Neuronal stem cell (in vitro differentiated cells): ENCODE measurements around the gene RAB1A.

Experiments
- DNase-seq: peaks from one replicate; pipeline ENCODE4 v3.0.0-alpha.2; 2013; ENCODE audit warnings: low spot score
- H2AFZ ChIP-seq: one replicate; pipeline ENCODE4 v1.6.1; 2013; ENCODE audit warnings: mild to moderate bottlenecking, low read length, inconsistent platforms
- H2AK5ac ChIP-seq: 2 replicates; pipeline ENCODE4 v1.6.1; 2013; ENCODE audit warnings: low read depth, mild to moderate bottlenecking, inconsistent platforms, low read length, moderate library complexity, mixed read lengths
- H2BK120ac ChIP-seq: 2 replicates; pipeline ENCODE4 v1.6.1; 2013; ENCODE audit warnings: low read depth, mild to moderate bottlenecking, inconsistent platforms, low read length, moderate library complexity, mixed read lengths
- H2BK12ac ChIP-seq: one replicate; pipeline ENCODE4 v1.6.1; 2013; ENCODE audit warnings: low read length, inconsistent platforms
- H2BK15ac ChIP-seq: 2 replicates; pipeline ENCODE4 v1.6.1; 2013; ENCODE audit warnings: mild to moderate bottlenecking, low read length, inconsistent platforms, mixed read lengths
- H2BK5ac ChIP-seq: one replicate; pipeline ENCODE4 v1.6.1; 2013; ENCODE audit warnings: inconsistent platforms, mild to moderate bottlenecking, low read length, moderate library complexity
- H3K14ac ChIP-seq: one replicate; pipeline ENCODE4 v1.6.1; 2013; ENCODE audit warnings: low read length, inconsistent platforms
- H3K18ac ChIP-seq: 2 replicates; pipeline ENCODE4 v1.6.1; 2013; ENCODE audit warnings: low read length, inconsistent platforms
- H3K23ac ChIP-seq: 2 replicates; pipeline ENCODE4 v1.6.1; 2013; ENCODE audit warnings: low read depth, mild to moderate bottlenecking, mixed read lengths, low read length, inconsistent platforms; ENCODE audit not compliant: poor library complexity
- H3K27ac ChIP-seq: replicated peaks from 3 replicates; pipeline ENCODE4 v1.5.1; 2013; ENCODE audit warnings: low read length, inconsistent platforms
- H3K27me3 ChIP-seq, 3 experiments: 2 replicates each; pipeline ENCODE4 v1.6.1; 2013; ENCODE audit warnings: low read length in 3 of 3, mild to moderate bottlenecking in 2 of 3, inconsistent platforms in 1 of 3, low read depth in 1 of 3, mixed read lengths in 1 of 3, moderate library complexity in 1 of 3; ENCODE audit not compliant: control insufficient read depth in 3 of 3, insufficient read depth in 3 of 3
- H3K36me3 ChIP-seq, 2 donors: replicated peaks in 1 of 2; 2 replicates each; pipeline ENCODE4 v1.6.1; 2013; ENCODE audit warnings: low read length in 2 of 2; ENCODE audit not compliant: control insufficient read depth in 2 of 2, insufficient read depth in 2 of 2
- H3K4ac ChIP-seq: 2 replicates; pipeline ENCODE4 v1.6.1; 2013; ENCODE audit warnings: inconsistent platforms, mild to moderate bottlenecking, low read length, moderate library complexity
- H3K4me1 ChIP-seq, 2 donors: 1 replicate in 1 of 2; 2 replicates in 1 of 2; pipeline ENCODE4 v1.6.1; 2013; ENCODE audit warnings: low read length in 2 of 2, low read depth in 1 of 2; ENCODE audit not compliant: control insufficient read depth in 2 of 2, insufficient read depth in 1 of 2
- H3K4me2 ChIP-seq: one replicate; pipeline ENCODE4 v1.6.1; 2013; ENCODE audit warnings: mild to moderate bottlenecking, low read length, inconsistent platforms; ENCODE audit not compliant: insufficient read depth, poor library complexity, severe bottlenecking
- H3K4me3 ChIP-seq, 2 donors: 2 replicates each; pipeline ENCODE4 v1.5.1; 2013; ENCODE audit warnings: low read length in 2 of 2, mild to moderate bottlenecking in 2 of 2, inconsistent platforms in 1 of 2, moderate library complexity in 1 of 2
- H3K79me1 ChIP-seq: one replicate; pipeline ENCODE4 v1.6.1; 2013; ENCODE audit warnings: low read depth, mild to moderate bottlenecking, inconsistent platforms, low read length, moderate library complexity
- H3K9ac ChIP-seq: one replicate; pipeline ENCODE4 v1.6.1; 2013; ENCODE audit warnings: mild to moderate bottlenecking, low read depth, low read length, inconsistent platforms; ENCODE audit not compliant: poor library complexity
- H3K9me3 ChIP-seq, 2 donors: replicated peaks in 1 of 2; 2 replicates each; pipeline versions ENCODE3 to v1.6.1; 2013; ENCODE audit warnings: low read length in 2 of 2, mild to moderate bottlenecking in 2 of 2, inconsistent platforms in 1 of 2, low read depth in 1 of 2, mixed read lengths in 1 of 2, moderate library complexity in 1 of 2; ENCODE audit not compliant: control insufficient read depth in 2 of 2, insufficient read depth in 1 of 2
- H4K8ac ChIP-seq: one replicate; pipeline ENCODE4 v1.6.1; 2013; ENCODE audit warnings: low read depth, mild to moderate bottlenecking, inconsistent platforms, low read length, moderate library complexity
- H4K91ac ChIP-seq: one replicate; pipeline ENCODE4 v1.6.1; 2013; ENCODE audit warnings: low read length, low read depth, mild to moderate bottlenecking, inconsistent platforms; ENCODE audit not compliant: poor library complexity
- WGBS, 2 donors: extraction: QIAGEN DNeasy Blood & Tissue Kit; methylation state at CpG; one replicate each; pipeline ENCODE4 v1.1.7; 2013; ENCODE audit warnings: missing lambda C conversion rate in 2 of 2, mixed read lengths in 1 of 2; ENCODE audit not compliant: insufficient read length in 2 of 2, insufficient replicate concordance in 1 of 2; ENCODE audit errors: extremely low coverage in 2 of 2; 5-methylcytosine and 5-hydroxymethylcytosine counted together

The RAB1A gene

DNA sequence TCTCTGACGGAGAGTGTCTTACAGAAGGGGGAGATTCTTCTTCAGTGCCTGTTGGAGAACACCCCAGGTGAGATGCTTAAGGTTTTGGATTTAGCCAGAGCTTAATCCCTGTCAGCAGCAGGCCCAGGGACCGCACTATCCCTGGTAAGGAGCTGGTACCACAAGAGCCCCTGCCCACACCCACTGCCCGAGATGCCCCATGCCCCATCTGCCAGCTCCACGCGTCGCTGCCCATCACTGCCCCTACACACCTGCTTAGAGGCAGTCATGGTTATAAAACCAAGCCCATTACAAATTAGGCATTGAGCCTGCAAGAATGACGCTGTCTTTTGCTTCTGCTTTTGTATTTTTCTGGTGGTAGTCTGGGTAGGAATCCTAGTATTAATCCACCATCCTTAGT is 52.0 kb downstream of the RAB1A start:
- H3K4ac ChIP-seq: no peak overlapping the region
- no peak overlapping the region for H2AK5ac ChIP-seq
- H4K8ac ChIP-seq: no peak overlapping the region
- H3K9me3 ChIP-seq: no peaks in the 10 kb centered on the region
- H2BK12ac ChIP-seq: no peak overlapping the region
- no peak overlapping the region for H3K23ac ChIP-seq
- H2BK120ac ChIP-seq: no peak overlapping the region
- no peaks in the 10 kb centered on the region for H3K27me3 ChIP-seq
- H3K14ac ChIP-seq: no peak overlapping the region
- no peak overlapping the region for H3K18ac ChIP-seq
- H2BK5ac ChIP-seq: no peak overlapping the region
- H3K4me3 ChIP-seq: no peak overlapping the region
- no peak overlapping the region for H3K27ac ChIP-seq
- H3K4me2 ChIP-seq: no peak overlapping the region
- no CpG with 5 or more reads among the region's 7 CpGs for WGBS, 2 donors
- DNase-seq: no peak
- no peak overlapping the region for H3K9ac ChIP-seq
- H3K79me1 ChIP-seq: no peaks in the 10 kb centered on the region
- H2AFZ ChIP-seq: no peak overlapping the region
- no peak overlapping the region for H4K91ac ChIP-seq
- peaks cover 46 to 96% of the 10 kb centered on the region in 2 donors for H3K36me3 ChIP-seq
- H3K4me1 ChIP-seq: peaks cover 3% of the 10 kb centered on the region in 2 donors
- no peak overlapping the region for H2BK15ac ChIP-seq

DNA sequence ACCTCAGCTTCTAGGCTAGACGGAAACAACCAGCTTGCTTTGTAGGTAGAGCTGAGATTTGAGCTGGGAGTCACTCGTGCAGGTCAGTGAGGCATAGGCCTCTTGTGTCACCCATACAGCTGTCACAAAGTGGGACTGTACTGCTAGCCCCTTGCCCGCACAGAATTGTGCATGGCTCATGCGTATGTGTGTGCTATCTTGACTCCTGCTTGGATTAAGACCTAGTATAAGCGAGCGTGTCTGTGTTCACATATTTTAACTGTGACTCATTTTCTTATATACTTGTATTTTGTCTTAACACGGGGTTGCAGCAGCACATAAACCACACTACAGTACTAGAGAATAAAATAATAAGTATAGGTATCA is 53.6 kb downstream of the RAB1A start:
- Histone ChIP-seq H3K27ac (no peak overlapping the region), H2BK15ac (no peak overlapping the region), H3K27me3 (no peaks in the 10 kb centered on the region), H3K18ac (no peak overlapping the region), H3K79me1 (no peaks in the 10 kb centered on the region), H2BK5ac (no peak overlapping the region), H2AFZ (no peak overlapping the region), H3K4me3 (no peak overlapping the region), H3K4ac (no peak overlapping the region), H2BK120ac (no peak overlapping the region), H3K14ac (no peak overlapping the region), H3K23ac (peak overlapping the region; percentile 1), H4K8ac (no peak overlapping the region), H4K91ac (no peak overlapping the region), H3K4me1 (peaks cover under 1 to 3% of the 10 kb centered on the region in 2 donors), H3K9me3 (no peaks in the 10 kb centered on the region), H3K36me3 (peaks cover 55 to 96% of the 10 kb centered on the region in 2 donors), H2BK12ac (no peak overlapping the region), H3K4me2 (no peak overlapping the region), H2AK5ac (no peak overlapping the region), H3K9ac (no peak overlapping the region)
- no peak for DNase-seq
- WGBS, 2 donors: no CpG with 5 or more reads among the region's 7 CpGs

DNA sequence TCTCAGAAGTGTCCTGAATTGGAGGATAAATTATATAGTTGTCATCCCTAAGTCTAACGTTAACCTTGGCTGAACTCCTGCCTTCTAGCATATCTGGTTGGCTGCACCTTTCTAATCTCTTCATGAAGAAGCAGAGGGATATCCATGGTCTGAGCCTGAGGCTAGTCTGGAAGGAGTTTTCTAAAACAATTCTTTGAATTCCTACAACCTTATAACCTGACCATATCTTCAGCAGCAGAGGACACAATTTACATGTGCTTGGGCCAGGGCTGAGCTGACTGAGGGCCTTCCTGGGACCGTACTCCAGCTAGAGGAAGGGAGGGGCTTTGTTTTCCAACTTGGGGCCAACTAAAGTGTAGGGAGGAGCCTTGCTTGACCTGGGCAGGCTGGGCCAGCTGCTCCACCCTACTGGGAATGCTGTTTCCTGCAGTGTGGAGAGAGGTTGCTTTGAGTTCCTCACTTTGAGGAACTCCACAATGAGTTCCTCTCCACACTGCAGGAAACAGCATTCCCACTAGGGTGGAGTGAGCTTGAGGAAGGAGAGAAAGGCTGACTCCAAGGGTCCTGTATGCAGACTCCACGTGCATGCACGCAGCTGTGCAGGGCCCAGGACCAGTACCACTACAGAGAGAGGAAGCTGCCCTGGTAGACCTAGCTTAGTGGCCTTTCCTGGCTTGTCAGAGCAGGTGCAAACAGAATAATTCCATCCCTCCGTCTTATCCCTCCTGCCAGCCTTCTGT is 54.1 kb downstream of the RAB1A start:
- Histone ChIP-seq H2AFZ (no peak overlapping the region), H4K91ac (no peak overlapping the region), H2BK15ac (no peak overlapping the region), H3K23ac (peak overlapping the region; percentile 1), H2AK5ac (no peak overlapping the region), H3K9me3 (no peaks in the 10 kb centered on the region), H2BK120ac (no peak overlapping the region), H3K18ac (no peak overlapping the region), H3K27ac (no peak overlapping the region), H2BK12ac (no peak overlapping the region), H3K4ac (no peak overlapping the region), H3K4me1 (peaks cover 0 to 3% of the 10 kb centered on the region in 2 donors), H4K8ac (no peak overlapping the region), H3K9ac (no peak overlapping the region), H3K79me1 (no peaks in the 10 kb centered on the region), H3K27me3 (no peaks in the 10 kb centered on the region), H3K4me3 (no peak overlapping the region), H2BK5ac (no peak overlapping the region), H3K36me3 (peaks cover 57 to 96% of the 10 kb centered on the region in 2 donors), H3K14ac (no peak overlapping the region), H3K4me2 (no peak overlapping the region)
- DNase-seq: no peak
- no CpG with 5 or more reads among the region's 5 CpGs for WGBS, 2 donors

- H2BK120ac ChIP-seq: no peak overlapping the region
- H3K4me3 ChIP-seq: no peak overlapping the region
- H3K4me1 ChIP-seq: peaks cover 0 to 3% of the 10 kb centered on the region in 2 donors
- no peak overlapping the region for H2BK12ac ChIP-seq
- H3K23ac ChIP-seq: no peak overlapping the region
- H3K4ac ChIP-seq: no peak overlapping the region
- no peak overlapping the region for H2BK15ac ChIP-seq
- no peak overlapping the region for H3K9ac ChIP-seq
- H3K18ac ChIP-seq: no peak overlapping the region
- no peaks in the 10 kb centered on the region for H3K79me1 ChIP-seq
- no peak overlapping the region for H3K27ac ChIP-seq
- H3K9me3 ChIP-seq: no peaks in the 10 kb centered on the region
- no peak overlapping the region for H3K14ac ChIP-seq
- no peak overlapping the region for H2AK5ac ChIP-seq
- WGBS, 2 donors: no CpG with 5 or more reads among the region's 9 CpGs
- peaks cover 60 to 96% of the 10 kb centered on the region in 2 donors for H3K36me3 ChIP-seq
- H3K27me3 ChIP-seq: no peaks in the 10 kb centered on the region
- H2BK5ac ChIP-seq: no peak overlapping the region
- H4K8ac ChIP-seq: no peak overlapping the region
- H2AFZ ChIP-seq: no peak overlapping the region
- H4K91ac ChIP-seq: no peak overlapping the region
- DNase-seq: no peak
- H3K4me2 ChIP-seq: no peak overlapping the region
These were observed 54.7 kb downstream of the RAB1A start for GRCh38 chr2:65075176-65075575.
